GM12864 (cell line): ENCODE data around the gene ABCC5.
A peak's percentile ranks its signal among the peaks of the same experiment; 100 is the strongest.

Experiments used
- DNase-seq: peaks from one replicate; pipeline ENCODE4 v3.0.0-alpha.2; 2011; ENCODE audit warnings: low read depth
- H3K4me3 ChIP-seq: 2 replicates; pipeline ENCODE4 v1.5.1; 2011; ENCODE audit warnings: mild to moderate bottlenecking, low read depth, low read length, control low read depth
- TF ChIP-seq, protein P1 (sequence below): IDR thresholded peaks from 2 replicates; pipeline ENCODE4 v1.5.1; 2011; ENCODE audit warnings: low read depth, mild to moderate bottlenecking, moderate library complexity, low read length, control low read depth, inconsistent platforms; ENCODE audit errors: missing control alignments

Gene ABCC5

DNA sequence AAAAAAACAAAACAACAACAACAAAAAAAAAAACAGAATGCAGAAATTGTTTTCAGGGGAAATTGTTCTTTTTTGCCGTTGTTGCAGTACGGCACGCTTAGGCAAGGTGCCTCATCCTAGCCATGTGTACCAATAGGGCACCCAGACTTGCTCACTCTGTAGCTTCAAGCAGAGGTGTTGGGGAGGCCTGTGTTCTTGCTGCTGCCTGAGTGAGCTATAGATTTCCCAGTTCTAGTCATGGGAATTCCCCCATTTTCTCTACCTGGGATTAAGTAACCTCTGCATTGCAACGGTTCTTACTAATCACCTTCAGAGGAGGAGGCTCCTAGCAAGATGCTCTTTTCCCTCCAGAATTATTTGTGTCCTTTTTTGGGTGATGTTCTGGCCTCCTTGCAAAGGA is 120.1 kb downstream of the ABCC5 start:
- DNase-seq = no peak
- H3K4me3 ChIP-seq = no peak overlapping the region

DNA sequence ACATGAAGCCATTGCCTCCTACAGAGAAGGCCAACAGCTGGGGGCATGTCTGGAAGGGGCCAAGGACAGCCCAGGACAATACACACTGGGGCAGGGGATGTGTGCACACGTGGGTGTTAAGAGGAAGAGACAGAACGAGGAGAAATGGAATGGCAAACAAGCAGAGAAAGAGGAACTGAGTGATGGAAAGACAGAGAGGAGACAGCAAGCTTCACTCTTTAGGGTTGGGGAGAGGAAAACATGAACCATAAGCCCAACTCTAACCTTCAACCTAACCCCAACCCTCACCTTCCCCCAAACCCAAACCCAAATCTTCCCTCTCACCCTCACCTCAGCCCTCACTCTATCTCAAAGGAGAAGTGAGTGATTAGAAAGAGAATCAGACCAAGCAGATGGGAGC is 121.1 kb downstream of the ABCC5 start:
- H3K4me3 ChIP-seq = no peak overlapping the region
- no peak for DNase-seq

More for the DNA sequence above, 120.1 kb downstream of the ABCC5 start:
- TF ChIP-seq, protein P1, sequence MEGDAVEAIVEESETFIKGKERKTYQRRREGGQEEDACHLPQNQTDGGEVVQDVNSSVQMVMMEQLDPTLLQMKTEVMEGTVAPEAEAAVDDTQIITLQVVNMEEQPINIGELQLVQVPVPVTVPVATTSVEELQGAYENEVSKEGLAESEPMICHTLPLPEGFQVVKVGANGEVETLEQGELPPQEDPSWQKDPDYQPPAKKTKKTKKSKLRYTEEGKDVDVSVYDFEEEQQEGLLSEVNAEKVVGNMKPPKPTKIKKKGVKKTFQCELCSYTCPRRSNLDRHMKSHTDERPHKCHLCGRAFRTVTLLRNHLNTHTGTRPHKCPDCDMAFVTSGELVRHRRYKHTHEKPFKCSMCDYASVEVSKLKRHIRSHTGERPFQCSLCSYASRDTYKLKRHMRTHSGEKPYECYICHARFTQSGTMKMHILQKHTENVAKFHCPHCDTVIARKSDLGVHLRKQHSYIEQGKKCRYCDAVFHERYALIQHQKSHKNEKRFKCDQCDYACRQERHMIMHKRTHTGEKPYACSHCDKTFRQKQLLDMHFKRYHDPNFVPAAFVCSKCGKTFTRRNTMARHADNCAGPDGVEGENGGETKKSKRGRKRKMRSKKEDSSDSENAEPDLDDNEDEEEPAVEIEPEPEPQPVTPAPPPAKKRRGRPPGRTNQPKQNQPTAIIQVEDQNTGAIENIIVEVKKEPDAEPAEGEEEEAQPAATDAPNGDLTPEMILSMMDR = no peak

DNA sequence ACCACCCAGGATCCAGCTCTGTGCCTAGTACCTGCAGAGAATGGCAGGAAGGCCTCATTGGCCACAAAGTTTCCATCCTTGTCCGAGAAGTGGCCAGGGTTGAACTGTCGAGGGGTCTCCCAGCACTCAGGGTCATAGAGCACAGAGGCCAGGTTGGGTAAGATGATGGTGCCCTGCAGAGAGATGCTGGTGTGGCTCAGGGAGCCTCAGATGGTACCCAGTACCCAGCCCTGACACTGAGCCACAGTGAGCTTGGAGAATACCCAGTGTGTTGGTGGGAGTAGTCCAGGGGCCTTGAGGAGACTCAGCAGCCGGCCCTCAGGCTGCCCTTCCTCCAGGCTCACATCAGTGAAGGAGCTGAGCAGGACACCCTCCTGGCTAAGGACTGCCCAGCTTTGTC is 121.5 kb downstream of the ABCC5 start:
- TF ChIP-seq, protein P1 = no peak
- DNase-seq = no peak
- H3K4me3 ChIP-seq = no peak overlapping the region

More for the DNA sequence above, 121.1 kb downstream of the ABCC5 start:
- TF ChIP-seq, protein P1 = no peak

DNA sequence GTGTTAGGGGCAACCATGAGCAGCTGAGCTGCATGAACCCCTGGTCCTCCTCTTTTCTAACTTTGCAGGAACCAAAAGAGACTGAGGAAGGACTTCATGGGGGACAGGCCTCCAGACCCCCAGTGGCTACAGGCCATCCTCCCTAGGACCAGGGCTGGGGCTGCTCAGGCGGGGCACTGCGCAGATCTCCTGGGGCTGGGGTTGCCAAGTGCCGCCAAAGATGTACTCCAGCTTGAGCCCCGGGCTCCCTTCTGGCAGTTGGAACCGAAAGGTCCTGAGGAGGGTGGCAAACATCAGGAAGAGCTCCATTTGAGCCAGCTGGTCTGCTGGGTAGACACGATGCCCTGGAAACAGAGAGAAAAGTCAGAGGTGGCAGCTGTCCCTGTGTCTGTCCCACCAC is 121.9 kb downstream of the ABCC5 start:
- TF ChIP-seq, protein P1 = no peak
- no peak for DNase-seq
- H3K4me3 ChIP-seq = no peak overlapping the region

DNA sequence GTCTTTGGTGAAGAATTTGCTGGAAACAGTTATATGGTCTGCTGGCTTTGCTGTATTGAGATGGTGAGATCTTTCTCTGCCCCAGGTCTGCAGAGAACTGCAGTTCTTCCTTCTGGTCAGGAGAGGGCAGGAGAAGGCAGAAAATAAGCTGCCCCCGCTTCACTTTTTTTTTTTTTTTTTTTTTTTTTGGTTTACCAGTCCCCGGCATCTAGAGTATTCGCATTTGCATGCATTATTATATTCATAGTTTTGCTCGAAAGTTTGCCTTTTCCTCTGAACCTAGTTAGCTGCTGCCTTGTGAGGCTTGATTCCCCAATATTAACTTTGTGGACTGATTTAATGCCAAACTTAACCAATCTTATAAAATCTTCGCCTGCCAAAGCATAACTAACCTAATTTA is 122.4 kb downstream of the ABCC5 start:
- no peak for DNase-seq
- H3K4me3 ChIP-seq = no peak overlapping the region
- TF ChIP-seq, protein P1 = peak; percentile 85

DNA sequence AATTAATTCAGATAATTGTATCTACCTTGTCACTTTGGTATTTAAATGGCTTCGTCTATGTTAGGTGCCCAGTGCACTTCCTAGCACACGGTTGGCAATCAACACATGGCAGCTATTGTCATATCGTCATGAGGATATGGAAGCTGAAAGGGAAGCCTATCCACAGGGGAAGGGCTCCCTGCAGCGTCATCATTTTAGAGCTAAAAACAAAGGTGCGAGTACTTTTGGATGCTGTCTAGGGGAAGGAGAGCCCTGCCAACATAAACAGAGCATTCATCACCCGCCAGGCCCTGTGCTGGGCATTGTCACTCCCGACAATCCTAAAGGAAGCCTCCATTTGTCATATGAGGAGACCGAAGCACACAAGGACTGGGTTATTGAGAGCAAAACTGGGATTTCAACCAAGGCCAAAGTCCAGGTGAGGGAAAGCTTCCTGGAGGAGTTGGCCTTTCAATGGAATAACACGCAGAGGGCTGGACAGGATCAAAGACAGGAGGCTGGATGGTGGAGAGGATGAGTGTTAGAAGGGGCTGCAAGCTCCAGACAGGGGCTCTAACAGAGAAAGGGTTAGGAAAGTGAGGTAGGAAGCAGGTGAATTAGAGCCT is 125.0 kb downstream of the ABCC5 start:
- no peak overlapping the region for H3K4me3 ChIP-seq
- TF ChIP-seq, protein P1 = no peak
- no peak for DNase-seq

DNA sequence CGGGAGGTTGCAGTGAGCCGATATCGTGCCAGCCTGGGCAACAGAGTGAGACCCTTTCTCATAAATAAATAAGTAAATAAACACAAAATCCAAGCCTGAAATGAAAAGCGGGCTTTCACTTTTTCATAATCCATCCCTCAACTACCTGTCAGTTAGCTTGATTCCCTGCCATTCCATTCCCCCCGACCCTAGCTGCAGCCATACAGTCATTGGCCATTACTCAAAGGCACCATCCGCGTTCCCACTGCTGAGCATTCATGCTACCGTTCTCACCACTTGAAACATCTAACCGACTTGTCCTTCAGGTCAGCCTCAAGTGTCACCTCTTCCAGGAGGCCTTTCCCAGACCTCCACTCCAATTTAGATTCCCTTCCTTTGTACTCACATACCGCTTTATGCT is 131.9 kb downstream of the ABCC5 start:
- TF ChIP-seq, protein P1 = no peak
- H3K4me3 ChIP-seq = no peak overlapping the region
- DNase-seq = no peak
